GM18519 (cell line): ENCODE results near the gene PTGER2.

Experiments
- ATAC-seq: cut with Tn5 transposase; IDR thresholded peaks from one replicate; pipeline ENCODE4 v1.9.1; 2021; ENCODE audit warnings: mild to moderate bottlenecking, moderate library complexity; ENCODE audit not compliant: unreplicated experiment, low FRiP score

Gene PTGER2

GRCh38 chr14:52365071-52365470 is 51.0 kb downstream of the PTGER2 start:
- ATAC-seq = no peak

GRCh38 chr14:52366796-52367315 is 52.7 kb downstream of the PTGER2 start:
- ATAC-seq = no peak

GRCh38 chr14:52369305-52369801 is 55.2 kb downstream of the PTGER2 start:
- no peak for ATAC-seq

GRCh38 chr14:52370406-52370935 is 56.4 kb downstream of the PTGER2 start:
- ATAC-seq = no peak

- no peak for ATAC-seq
These were observed 63.8 kb downstream of the PTGER2 start for GRCh38 chr14:52377940-52378339.
